Keratinocyte (primary cell): ENCODE data around the gene CTSZ.

ENCODE experiments used
- EZH2 ChIP-seq: IDR thresholded peaks from one replicate; pipeline ENCODE4 v1.6.1; 2012; ENCODE audit warnings: inconsistent platforms, mild to moderate bottlenecking, low read length, moderate library complexity
- TF ChIP-seq, protein P1 (sequence below), 3 experiments: IDR thresholded peaks in 1 of 3; conservative IDR thresholded peaks in 1 of 3; optimal IDR thresholded peaks in 1 of 3; 2 replicates in 2 of 3; 3 replicates in 1 of 3; pipeline versions ENCODE3 to v1.5.1; 2011; ENCODE audit warnings: low read length in 3 of 3, mild to moderate bottlenecking in 3 of 3, moderate library complexity in 2 of 3, control low read depth in 1 of 3, inconsistent platforms in 1 of 3; ENCODE audit not compliant: insufficient read depth in 2 of 3; ENCODE audit errors: extremely low read depth in 1 of 3

DNA sequence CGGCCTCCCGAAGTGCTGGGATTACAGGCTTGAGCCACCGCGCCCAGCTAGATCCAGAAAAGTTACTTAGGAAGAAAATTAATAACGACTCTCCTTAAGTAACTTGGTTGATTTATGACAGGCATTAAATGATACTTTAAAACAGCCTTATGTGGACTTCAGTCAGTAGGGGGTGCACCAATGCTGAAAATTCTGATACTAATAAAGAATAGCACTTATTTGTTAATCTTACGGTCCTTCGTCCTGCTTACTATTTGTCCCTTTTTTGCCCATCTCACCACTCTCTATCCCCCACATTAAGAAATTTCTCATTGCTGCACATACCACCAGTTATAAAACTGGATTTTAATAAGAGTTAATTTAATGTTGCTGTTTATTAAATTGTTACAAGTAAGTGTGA, 48.2 kb upstream of the CTSZ start:
- TF ChIP-seq, protein P1, sequence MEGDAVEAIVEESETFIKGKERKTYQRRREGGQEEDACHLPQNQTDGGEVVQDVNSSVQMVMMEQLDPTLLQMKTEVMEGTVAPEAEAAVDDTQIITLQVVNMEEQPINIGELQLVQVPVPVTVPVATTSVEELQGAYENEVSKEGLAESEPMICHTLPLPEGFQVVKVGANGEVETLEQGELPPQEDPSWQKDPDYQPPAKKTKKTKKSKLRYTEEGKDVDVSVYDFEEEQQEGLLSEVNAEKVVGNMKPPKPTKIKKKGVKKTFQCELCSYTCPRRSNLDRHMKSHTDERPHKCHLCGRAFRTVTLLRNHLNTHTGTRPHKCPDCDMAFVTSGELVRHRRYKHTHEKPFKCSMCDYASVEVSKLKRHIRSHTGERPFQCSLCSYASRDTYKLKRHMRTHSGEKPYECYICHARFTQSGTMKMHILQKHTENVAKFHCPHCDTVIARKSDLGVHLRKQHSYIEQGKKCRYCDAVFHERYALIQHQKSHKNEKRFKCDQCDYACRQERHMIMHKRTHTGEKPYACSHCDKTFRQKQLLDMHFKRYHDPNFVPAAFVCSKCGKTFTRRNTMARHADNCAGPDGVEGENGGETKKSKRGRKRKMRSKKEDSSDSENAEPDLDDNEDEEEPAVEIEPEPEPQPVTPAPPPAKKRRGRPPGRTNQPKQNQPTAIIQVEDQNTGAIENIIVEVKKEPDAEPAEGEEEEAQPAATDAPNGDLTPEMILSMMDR (optimal IDR thresholded peaks at IDR 0.05 in 1 of 3, IDR thresholded peaks at IDR 0.05 in 1 of 3, conservative IDR thresholded peaks at IDR 0.05 in 1 of 3; ENCODE audit: extremely low read depth in 1 of 3, insufficient read depth in 2 of 3, low read length in 3 of 3), result peak in 2 of 3 experiments; percentile 16 to 37
- TF ChIP-seq EZH2, result no peak
